SK-N-MC (cell line): ENCODE measurements around the gene CACHD1.

Experiments used
- EZH2 ChIP-seq: fragments of 200-600 bp; sonication (generic); IDR thresholded peaks from one replicate; pipeline ENCODE4 v1.6.1; 2017; ENCODE audit warnings: antibody characterized with exemption
- FOXP2 ChIP-seq: optimal IDR thresholded peaks from 2 replicates; pipeline ENCODE3; 2011; ENCODE audit warnings: mild to moderate bottlenecking, moderate library complexity; ENCODE audit not compliant: insufficient read depth; ENCODE audit errors: extremely low read length, control extremely low read depth
- POLR2AphosphoS5 ChIP-seq: IDR thresholded peaks from 2 replicates; pipeline ENCODE4 v1.6.1; 2012; ENCODE audit warnings: mild to moderate bottlenecking, low read depth, low read length, borderline replicate concordance

DNA sequence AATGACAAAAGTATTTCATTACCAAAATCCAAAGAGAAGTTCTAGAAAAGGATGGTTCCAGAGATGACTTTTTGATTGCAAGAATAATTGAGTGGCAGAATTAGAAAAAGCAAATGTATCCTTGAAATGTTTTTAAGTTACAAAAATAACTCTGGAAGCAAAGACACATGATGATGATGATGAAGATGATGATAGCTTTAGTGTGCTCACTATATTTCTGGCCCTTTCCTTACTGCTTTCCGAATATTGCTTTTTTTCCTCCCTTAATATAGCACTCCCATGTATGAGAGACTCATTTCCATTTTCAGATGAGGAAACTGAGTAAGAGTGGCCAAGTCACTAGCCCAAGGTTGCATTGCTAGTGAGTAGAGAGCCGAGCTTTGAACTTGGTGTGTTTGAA is 54.7 kb downstream of the CACHD1 start:
- TF ChIP-seq POLR2AphosphoS5 (no peak), EZH2 (no peak), FOXP2 (no peak)
